SHP77 (cell line): ENCODE data around the gene C2orf78.

ENCODE experiments used
- DNase-seq, 2 experiments: peaks; one replicate each; lab custom pipeline; 2025; lab: John Stamatoyannopoulos, UW

Gene C2orf78

GRCh38 chr2:73837847-73838585, 54.0 kb downstream of the C2orf78 start:
- DNase-seq: no peak

GRCh38 chr2:73838889-73839534, 55.0 kb downstream of the C2orf78 start:
- DNase-seq: no peak

- no peak for DNase-seq
Measured at GRCh38 chr2:73839653-73840411, 55.8 kb downstream of the C2orf78 start.

- DNase-seq: no peak
Measured at GRCh38 chr2:73841912-73842738, 58.1 kb downstream of the C2orf78 start.

GRCh38 chr2:73842739-73843019, 58.7 kb downstream of the C2orf78 start:
- DNase-seq: no peak

GRCh38 chr2:73844087-73844486, 60.1 kb downstream of the C2orf78 start:
- DNase-seq: no peak

GRCh38 chr2:73850009-73850408, 66.0 kb downstream of the C2orf78 start:
- DNase-seq: no peak

GRCh38 chr2:73851274-73851673, 67.3 kb downstream of the C2orf78 start:
- DNase-seq: peak; percentile 12 to 25

- DNase-seq: no peak
Measured at GRCh38 chr2:73852020-73852419, 68.0 kb downstream of the C2orf78 start.

- DNase-seq: no peak
Measured at GRCh38 chr2:73855526-73855925, 71.5 kb downstream of the C2orf78 start.

GRCh38 chr2:73856214-73856613, 72.2 kb downstream of the C2orf78 start:
- DNase-seq: no peak

- no peak for DNase-seq
Measured at GRCh38 chr2:73859721-73860586, 76.0 kb downstream of the C2orf78 start.

- no peak for DNase-seq
Measured at GRCh38 chr2:73862987-73863386, 79.0 kb downstream of the C2orf78 start.
